Chondrocyte (in vitro differentiated cells): ENCODE results near the gene MYO9B. TPM values are rescaled to one million over a fixed set of nuclear protein-coding genes. Genes with fewer than 3 reads are reported as not detected.
A peak's percentile ranks its signal among the peaks of the same experiment; 100 is the strongest.

Source experiments
- DNase-seq: peaks from one replicate; pipeline ENCODE4 v3.0.0; 2021; ENCODE audit warnings: mixed read lengths, low spot score
- H3K27ac Mint-ChIP-seq: one replicate; pipeline ENCODE4 v1.8.0; 2021; ENCODE audit warnings: mild to moderate bottlenecking, moderate library complexity, mixed read lengths; ENCODE audit not compliant: unreplicated experiment
- H3K27me3 Mint-ChIP-seq: 2 replicates; pipeline ENCODE4 v1.8.0; 2021; ENCODE audit warnings: low read depth, mixed read lengths
- H3K36me3 Mint-ChIP-seq: 2 replicates; pipeline ENCODE4 v1.8.0; 2021; ENCODE audit warnings: low read depth, mixed read lengths
- H3K4me1 Mint-ChIP-seq: 2 replicates; pipeline ENCODE4 v1.8.0; 2021; ENCODE audit warnings: low read depth, mild to moderate bottlenecking, mixed read lengths
- H3K4me3 Mint-ChIP-seq: one replicate; pipeline ENCODE4 v1.8.0; 2021; ENCODE audit warnings: mild to moderate bottlenecking, moderate library complexity, mixed read lengths; ENCODE audit not compliant: unreplicated experiment
- H3K9me3 Mint-ChIP-seq: 2 replicates; pipeline ENCODE4 v1.8.0; 2021; ENCODE audit warnings: low read depth, mixed read lengths
- total RNA-seq: library from RNA; stranded (reverse); gene quantifications from 3 replicates; pipeline ENCODE4 v1.2.1, GENCODE V29; 2021
- TF ChIP-seq, protein P1 (sequence below): fragments of 200-600 bp; sonication (generic); IDR thresholded peaks from 2 replicates; pipeline ENCODE4 v1.5.0; 2021; ENCODE audit warnings: antibody characterized with exemption, mild to moderate bottlenecking, moderate library complexity

The MYO9B gene
- total RNA-seq, 1 donor from 2014 or later = 94.6 TPM

DNA sequence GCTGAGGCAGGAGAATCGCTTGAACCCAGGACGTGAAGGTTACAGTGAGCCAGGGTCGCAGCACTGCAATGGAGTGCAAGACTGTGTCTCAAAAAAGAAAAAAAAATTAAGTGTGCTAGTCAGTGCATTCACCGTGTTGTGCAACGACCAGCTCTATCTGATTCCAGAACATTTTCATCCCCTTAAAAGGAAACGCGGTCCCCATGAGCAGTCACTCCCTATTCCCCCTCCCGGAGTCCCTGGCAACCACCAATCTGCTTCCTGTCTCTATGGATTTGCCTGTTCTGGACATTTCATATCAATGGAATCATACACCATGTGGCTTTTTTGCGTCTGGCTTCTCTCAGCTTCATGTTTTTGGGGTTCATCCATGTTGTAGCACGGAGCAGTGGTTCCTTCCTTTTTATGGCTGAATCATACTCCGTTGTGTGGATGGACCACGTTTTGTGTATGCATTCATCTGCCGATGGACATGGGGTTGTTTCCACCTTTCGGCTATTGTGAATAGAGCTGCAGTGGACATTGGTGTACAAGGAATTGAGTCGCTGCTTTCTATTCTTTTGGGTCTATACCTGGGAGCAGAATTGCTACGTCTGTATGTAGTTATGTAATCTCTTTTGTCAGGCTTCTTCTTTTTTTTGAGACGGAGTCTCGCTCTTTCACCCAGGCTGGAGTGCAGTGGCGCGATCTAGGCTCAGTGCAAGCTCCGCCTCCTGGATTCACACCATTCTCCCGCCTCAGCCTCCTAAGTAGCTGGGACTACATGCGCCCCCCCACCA lies 19.8 kb downstream of the MYO9B start:
- Mint-ChIP-seq H3K4me3 (peak overlapping the region; percentile 19), H3K9me3 (no peaks in the 10 kb centered on the region), H3K4me1 (peaks cover 37% of the 10 kb centered on the region), H3K36me3 (no peaks in the 10 kb centered on the region), H3K27ac (peak overlapping the region; percentile 81), H3K27me3 (no peaks in the 10 kb centered on the region)
- DNase-seq = no peak
- TF ChIP-seq, protein P1, sequence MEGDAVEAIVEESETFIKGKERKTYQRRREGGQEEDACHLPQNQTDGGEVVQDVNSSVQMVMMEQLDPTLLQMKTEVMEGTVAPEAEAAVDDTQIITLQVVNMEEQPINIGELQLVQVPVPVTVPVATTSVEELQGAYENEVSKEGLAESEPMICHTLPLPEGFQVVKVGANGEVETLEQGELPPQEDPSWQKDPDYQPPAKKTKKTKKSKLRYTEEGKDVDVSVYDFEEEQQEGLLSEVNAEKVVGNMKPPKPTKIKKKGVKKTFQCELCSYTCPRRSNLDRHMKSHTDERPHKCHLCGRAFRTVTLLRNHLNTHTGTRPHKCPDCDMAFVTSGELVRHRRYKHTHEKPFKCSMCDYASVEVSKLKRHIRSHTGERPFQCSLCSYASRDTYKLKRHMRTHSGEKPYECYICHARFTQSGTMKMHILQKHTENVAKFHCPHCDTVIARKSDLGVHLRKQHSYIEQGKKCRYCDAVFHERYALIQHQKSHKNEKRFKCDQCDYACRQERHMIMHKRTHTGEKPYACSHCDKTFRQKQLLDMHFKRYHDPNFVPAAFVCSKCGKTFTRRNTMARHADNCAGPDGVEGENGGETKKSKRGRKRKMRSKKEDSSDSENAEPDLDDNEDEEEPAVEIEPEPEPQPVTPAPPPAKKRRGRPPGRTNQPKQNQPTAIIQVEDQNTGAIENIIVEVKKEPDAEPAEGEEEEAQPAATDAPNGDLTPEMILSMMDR = no peak

DNA sequence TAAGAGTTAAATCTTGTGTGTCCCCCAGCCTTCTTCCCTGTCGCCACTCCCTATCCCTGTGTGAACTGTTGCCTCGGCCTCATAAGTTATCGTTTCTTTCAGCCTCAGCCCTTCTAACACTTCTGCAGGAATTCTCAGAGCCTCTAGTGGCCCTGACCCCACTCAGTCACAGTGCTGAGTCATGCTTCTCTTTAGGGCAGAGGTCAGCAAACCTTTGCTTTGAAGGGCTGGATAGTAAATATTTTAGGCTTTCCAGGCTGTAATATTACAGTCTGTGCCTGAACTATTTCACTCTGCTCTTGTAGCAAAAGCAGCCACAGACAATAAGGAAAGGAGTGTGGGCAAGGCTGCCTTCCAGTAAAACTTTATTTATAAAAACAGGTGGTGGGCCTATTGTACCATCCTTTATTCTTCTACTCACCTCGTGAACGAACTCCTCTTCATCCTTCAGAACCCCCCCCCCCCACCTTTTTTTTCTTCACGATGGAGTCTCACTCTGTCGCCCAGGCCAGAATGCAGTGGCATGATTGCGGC lies 22.1 kb downstream of the MYO9B start:
- Mint-ChIP-seq H3K9me3 (no peaks in the 10 kb centered on the region), H3K27me3 (no peaks in the 10 kb centered on the region), H3K36me3 (peaks cover 5% of the 10 kb centered on the region), H3K4me3 (no peak overlapping the region), H3K27ac (peak overlapping the region; percentile 77), H3K4me1 (peaks cover 37% of the 10 kb centered on the region)
- TF ChIP-seq, protein P1 = no peak
- no peak for DNase-seq

DNA sequence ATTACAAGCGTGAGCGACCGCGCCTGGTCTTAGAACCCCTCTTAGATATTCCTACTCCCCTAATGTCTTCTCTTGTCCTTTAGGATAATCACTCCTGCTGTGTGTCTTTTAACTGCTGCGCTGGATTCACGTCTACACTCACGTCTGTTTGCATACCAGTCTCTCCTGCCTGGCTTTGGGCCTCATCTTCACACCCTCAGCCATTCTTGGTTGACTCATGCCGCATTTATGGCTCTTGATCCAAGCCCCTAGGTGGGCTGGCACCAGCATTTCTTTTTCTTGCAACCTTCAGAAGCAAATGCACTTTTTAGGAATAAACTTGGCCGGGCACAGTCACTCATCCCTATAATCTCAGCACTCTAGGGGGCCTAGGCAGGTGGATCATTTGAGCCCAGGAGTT lies 22.7 kb downstream of the MYO9B start:
- Mint-ChIP-seq H3K36me3 (peaks cover 10% of the 10 kb centered on the region), H3K4me3 (no peak overlapping the region), H3K27me3 (no peaks in the 10 kb centered on the region), H3K9me3 (no peaks in the 10 kb centered on the region), H3K4me1 (peaks cover 38% of the 10 kb centered on the region), H3K27ac (peak overlapping the region; percentile 77)
- TF ChIP-seq, protein P1 = no peak
- DNase-seq = no peak

DNA sequence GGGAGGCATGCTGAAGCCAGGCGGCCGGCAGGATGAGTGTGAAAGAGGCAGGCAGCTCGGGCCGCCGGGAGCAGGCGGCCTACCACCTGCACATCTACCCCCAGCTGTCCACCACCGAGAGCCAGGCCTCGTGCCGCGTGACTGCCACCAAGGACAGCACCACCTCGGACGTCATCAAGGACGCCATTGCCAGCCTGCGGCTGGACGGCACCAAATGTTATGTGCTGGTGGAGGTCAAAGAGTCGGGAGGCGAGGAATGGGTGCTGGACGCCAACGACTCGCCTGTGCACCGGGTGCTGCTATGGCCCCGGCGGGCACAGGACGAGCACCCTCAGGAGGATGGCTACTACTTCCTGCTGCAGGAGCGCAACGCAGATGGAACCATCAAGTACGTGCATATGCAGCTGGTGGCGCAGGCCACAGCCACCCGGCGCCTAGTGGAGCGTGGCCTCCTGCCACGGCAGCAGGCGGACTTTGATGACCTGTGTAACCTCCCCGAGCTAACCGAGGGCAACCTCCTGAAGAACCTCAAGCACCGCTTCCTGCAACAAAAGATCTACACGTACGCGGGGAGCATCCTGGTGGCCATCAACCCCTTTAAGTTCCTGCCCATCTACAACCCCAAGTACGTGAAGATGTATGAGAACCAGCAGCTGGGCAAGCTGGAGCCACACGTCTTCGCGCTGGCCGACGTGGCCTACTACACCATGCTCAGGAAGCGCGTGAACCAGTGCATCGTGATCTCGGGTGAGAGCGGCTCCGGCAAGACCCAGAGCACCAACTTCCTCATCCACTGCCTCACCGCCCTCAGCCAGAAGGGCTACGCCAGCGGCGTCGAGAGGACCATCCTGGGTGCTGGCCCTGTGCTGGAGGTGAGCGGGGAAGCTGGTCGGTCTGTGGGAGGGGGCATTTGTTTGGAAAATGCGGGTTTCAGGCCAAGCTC lies 26.4 kb downstream of the MYO9B start:
- H3K27me3 Mint-ChIP-seq = no peaks in the 10 kb centered on the region
- H3K27ac Mint-ChIP-seq = no peak overlapping the region
- DNase-seq = no peak
- no peak overlapping the region for H3K4me3 Mint-ChIP-seq
- H3K9me3 Mint-ChIP-seq = no peaks in the 10 kb centered on the region
- TF ChIP-seq, protein P1 = no peak
- peaks cover 24% of the 10 kb centered on the region for H3K4me1 Mint-ChIP-seq
- peaks cover 14% of the 10 kb centered on the region for H3K36me3 Mint-ChIP-seq

DNA sequence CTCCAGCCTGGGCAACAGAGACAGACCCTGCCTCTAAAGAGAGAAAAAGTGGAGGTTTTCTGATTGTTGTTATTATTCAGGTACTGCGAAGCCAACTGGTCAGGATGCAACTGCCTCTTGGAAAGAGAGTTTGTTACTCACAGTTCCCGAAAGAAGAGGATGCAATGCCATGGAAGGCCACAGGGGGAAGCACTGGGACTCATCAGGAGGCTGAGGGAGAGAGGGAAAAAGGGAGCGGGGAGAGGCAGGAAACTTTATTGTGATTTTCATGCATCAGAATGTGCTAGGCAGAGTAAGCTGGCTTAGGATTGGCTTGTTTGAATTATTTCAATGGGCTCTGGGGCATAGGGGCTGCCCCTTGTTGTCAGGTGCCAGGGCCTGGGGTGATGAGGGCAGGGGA lies 27.6 kb downstream of the MYO9B start:
- Mint-ChIP-seq H3K4me3 (no peak overlapping the region), H3K27ac (no peak overlapping the region), H3K36me3 (peaks cover 14% of the 10 kb centered on the region), H3K9me3 (no peaks in the 10 kb centered on the region), H3K4me1 (peaks cover 27% of the 10 kb centered on the region), H3K27me3 (no peaks in the 10 kb centered on the region)
- TF ChIP-seq, protein P1 = peak; percentile 73
- no peak for DNase-seq
